GM21576 (cell line): ENCODE results near the gene ADNP.

Experiments
- ATAC-seq: cut with Tn5 transposase; IDR thresholded peaks from one replicate; pipeline ENCODE4 v1.9.1; 2021; ENCODE audit warnings: mild to moderate bottlenecking, moderate library complexity; ENCODE audit not compliant: unreplicated experiment

The ADNP gene

GRCh38 chr20:50874111-50874757, 57.0 kb downstream of the ADNP start:
- ATAC-seq: no peak

GRCh38 chr20:50873585-50873984, 57.7 kb downstream of the ADNP start:
- ATAC-seq: no peak

GRCh38 chr20:50872560-50873425, 58.4 kb downstream of the ADNP start:
- ATAC-seq: no peak

GRCh38 chr20:50870561-50871161, 60.6 kb downstream of the ADNP start:
- ATAC-seq: no peak

GRCh38 chr20:50868509-50869495, 62.4 kb downstream of the ADNP start:
- ATAC-seq: no peak

- no peak for ATAC-seq
Measured at GRCh38 chr20:50867805-50868204, 63.4 kb downstream of the ADNP start.

GRCh38 chr20:50866831-50867230, 64.4 kb downstream of the ADNP start:
- no peak for ATAC-seq

- ATAC-seq: no peak
Measured at GRCh38 chr20:50866036-50866685, 65.1 kb downstream of the ADNP start.

- no peak for ATAC-seq
Measured at GRCh38 chr20:50865591-50865990, 65.6 kb downstream of the ADNP start.

- ATAC-seq: no peak
Measured at GRCh38 chr20:50865114-50865513, 66.1 kb downstream of the ADNP start.

GRCh38 chr20:50862546-50862945, 68.7 kb downstream of the ADNP start:
- no peak for ATAC-seq

- ATAC-seq: no peak
Measured at GRCh38 chr20:50861012-50861411, 70.2 kb downstream of the ADNP start.

GRCh38 chr20:50859161-50859560, 72.1 kb downstream of the ADNP start:
- no peak for ATAC-seq

GRCh38 chr20:50858525-50858924, 72.7 kb downstream of the ADNP start:
- ATAC-seq: no peak

GRCh38 chr20:50857348-50857747, 73.9 kb downstream of the ADNP start:
- no peak for ATAC-seq

GRCh38 chr20:50856475-50857041, 74.7 kb downstream of the ADNP start:
- no peak for ATAC-seq

- no peak for ATAC-seq
Measured at GRCh38 chr20:50855498-50856474, 75.5 kb downstream of the ADNP start.

- ATAC-seq: no peak
Measured at GRCh38 chr20:50854506-50855249, 76.6 kb downstream of the ADNP start.
